ENCODE data around the gene FOXO1.

DNA sequence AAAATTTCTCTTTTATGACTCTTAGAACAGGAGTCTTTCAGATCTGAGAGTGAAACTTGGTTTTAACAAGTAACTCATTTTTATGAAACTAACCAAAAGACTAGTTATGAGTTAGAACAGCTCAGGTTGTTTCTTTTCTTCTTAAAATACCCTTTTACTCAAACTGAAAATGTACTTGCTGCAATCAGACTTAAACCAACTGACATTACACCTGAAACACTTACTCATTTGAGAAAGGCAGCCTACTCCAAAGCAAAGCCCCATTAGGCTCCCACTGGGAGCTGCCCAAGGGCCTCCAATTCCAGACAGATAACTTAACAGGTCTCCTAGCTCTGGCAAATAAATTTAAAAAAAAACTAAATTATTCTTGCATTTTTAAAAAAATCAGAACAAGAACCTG is 3.6 kb downstream of the FOXO1 start:
- TF ChIP-seq, protein P1, sequence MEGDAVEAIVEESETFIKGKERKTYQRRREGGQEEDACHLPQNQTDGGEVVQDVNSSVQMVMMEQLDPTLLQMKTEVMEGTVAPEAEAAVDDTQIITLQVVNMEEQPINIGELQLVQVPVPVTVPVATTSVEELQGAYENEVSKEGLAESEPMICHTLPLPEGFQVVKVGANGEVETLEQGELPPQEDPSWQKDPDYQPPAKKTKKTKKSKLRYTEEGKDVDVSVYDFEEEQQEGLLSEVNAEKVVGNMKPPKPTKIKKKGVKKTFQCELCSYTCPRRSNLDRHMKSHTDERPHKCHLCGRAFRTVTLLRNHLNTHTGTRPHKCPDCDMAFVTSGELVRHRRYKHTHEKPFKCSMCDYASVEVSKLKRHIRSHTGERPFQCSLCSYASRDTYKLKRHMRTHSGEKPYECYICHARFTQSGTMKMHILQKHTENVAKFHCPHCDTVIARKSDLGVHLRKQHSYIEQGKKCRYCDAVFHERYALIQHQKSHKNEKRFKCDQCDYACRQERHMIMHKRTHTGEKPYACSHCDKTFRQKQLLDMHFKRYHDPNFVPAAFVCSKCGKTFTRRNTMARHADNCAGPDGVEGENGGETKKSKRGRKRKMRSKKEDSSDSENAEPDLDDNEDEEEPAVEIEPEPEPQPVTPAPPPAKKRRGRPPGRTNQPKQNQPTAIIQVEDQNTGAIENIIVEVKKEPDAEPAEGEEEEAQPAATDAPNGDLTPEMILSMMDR (IDR thresholded peaks at IDR 0.05; ENCODE audit: low read length), result no peak
- TF ChIP-seq EZH2 (IDR thresholded peaks at IDR 0.05; ENCODE audit: borderline replicate concordance, low read length), result no peak
